Measurements from ENCODE around the gene RPGRIP1L. TPM values are rescaled to one million over a fixed set of nuclear protein-coding genes. Genes with fewer than 3 reads are reported as not detected.

Gene RPGRIP1L
- total and polyA plus RNA-seq, 2 donors (not counting 1 experiment from before 2014, with no cell fraction given): 1.0 to 7.1 TPM

DNA sequence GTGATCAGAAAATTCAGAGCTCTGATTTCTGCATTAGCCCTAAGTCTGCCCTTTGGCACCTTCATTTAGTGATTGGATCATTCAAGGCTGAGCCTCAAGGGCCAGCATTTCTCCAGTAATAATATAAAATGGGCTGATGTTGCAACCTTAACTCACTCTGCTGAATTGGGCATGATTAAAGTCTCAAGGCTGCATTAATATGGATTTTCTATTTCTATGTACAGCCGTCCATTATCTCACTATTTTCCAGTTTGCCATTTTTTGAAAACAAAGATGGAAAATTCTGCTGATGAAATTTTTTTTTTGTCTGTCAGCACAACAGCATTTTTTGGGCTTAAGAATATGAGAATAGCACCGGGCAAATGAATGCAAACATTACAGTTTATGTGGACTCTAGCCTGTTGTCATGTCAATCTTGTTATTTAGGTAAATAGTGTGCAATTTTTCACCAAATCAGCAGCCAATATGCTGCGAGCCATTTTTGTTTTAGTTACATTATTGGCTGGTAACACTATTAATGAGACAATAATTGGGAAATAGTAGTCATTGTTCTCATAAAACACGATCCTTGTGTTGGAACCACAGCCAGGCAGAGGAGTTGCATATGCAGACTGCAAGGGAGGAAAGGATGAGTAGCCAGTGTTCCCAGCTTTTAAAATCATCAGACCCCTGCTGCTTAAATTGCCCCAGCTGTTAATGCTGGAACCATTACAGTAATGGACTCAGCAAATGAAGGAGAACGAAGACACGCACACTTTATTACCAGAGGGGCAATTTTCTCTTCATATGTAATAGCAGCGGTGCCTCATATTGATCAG lies 10.8 kb upstream of the RPGRIP1L start:
- intact Hi-C loops (cut with micrococcal nuclease): no loop called here
- WGBS (ENCODE audit: insufficient coverage): 95% methylated on average over 4 of the region's 7 CpGs
- H3K27ac ChIP-seq (ENCODE audit: low read length in 2 of 2): no peak overlapping the region

More for the DNA sequence above, 10.8 kb upstream of the RPGRIP1L start:
- Mint-ChIP-seq H3K4me3 (no peak overlapping the region), H3K4me1 (peaks cover 8% of the 10 kb centered on the region), H3K27ac (no peak overlapping the region), H3K27me3 (no peaks in the 10 kb centered on the region), H3K9me3 (ENCODE audit: insufficient read depth) (no peaks in the 10 kb centered on the region)
- H3K9me3 ChIP-seq (ENCODE audit: control extremely low read depth in 1 of 3, control insufficient read depth in 2 of 3, insufficient read depth in 1 of 3, low read length in 2 of 3): no peaks in the 10 kb centered on the region
- peaks cover 57% of the 10 kb centered on the region for H3K79me2 ChIP-seq (ENCODE audit: control insufficient read depth, insufficient read depth, low read length)
- ATAC-seq (ENCODE audit: low read depth) (no peak), DNase-seq (no peak)
- POLR2A ChIA-PET: no interaction called here
- H3K27me3 ChIP-seq (replicated peaks in 1 of 4; ENCODE audit: control extremely low read depth in 1 of 4, control insufficient read depth in 3 of 4, insufficient read depth in 4 of 4, low read length in 3 of 4): no peaks in the 10 kb centered on the region
- no peak overlapping the region for H3K4me2 ChIP-seq (replicated peaks; ENCODE audit: low read depth, low read length, poor library complexity, severe bottlenecking)
- no peak overlapping the region for H2AFZ ChIP-seq (ENCODE audit: insufficient read depth, low read depth, low read length, poor library complexity, severe bottlenecking)
- H3K9ac ChIP-seq (ENCODE audit: low read length): no peak overlapping the region
- no peaks in the 10 kb centered on the region for H3K4me1 ChIP-seq (ENCODE audit: control insufficient read depth in 2 of 2, insufficient read depth in 2 of 2, low read length in 2 of 2)
- no peak overlapping the region for H3K4me3 ChIP-seq (ENCODE audit: control extremely low read depth in 1 of 5, extremely low read depth in 1 of 5, insufficient read depth in 1 of 5, low read depth in 2 of 5, low read length in 4 of 5)
- H4K20me1 ChIP-seq (ENCODE audit: control insufficient read depth, insufficient read depth, low read length, poor library complexity, severe bottlenecking): peaks cover 12% of the 10 kb centered on the region
- H3K36me3 ChIP-seq (replicated peaks in 1 of 2; ENCODE audit: control extremely low read depth in 1 of 2, control insufficient read depth in 1 of 2, extremely low read depth in 1 of 2, insufficient read depth in 2 of 2, low read length in 1 of 2): no peaks in the 10 kb centered on the region
- no peak for TF ChIP-seq EZH2 (IDR thresholded peaks at IDR 0.05; ENCODE audit: borderline replicate concordance, insufficient read depth, low read depth, low read length, poor library complexity, severe bottlenecking)
- TF ChIP-seq, protein P1, sequence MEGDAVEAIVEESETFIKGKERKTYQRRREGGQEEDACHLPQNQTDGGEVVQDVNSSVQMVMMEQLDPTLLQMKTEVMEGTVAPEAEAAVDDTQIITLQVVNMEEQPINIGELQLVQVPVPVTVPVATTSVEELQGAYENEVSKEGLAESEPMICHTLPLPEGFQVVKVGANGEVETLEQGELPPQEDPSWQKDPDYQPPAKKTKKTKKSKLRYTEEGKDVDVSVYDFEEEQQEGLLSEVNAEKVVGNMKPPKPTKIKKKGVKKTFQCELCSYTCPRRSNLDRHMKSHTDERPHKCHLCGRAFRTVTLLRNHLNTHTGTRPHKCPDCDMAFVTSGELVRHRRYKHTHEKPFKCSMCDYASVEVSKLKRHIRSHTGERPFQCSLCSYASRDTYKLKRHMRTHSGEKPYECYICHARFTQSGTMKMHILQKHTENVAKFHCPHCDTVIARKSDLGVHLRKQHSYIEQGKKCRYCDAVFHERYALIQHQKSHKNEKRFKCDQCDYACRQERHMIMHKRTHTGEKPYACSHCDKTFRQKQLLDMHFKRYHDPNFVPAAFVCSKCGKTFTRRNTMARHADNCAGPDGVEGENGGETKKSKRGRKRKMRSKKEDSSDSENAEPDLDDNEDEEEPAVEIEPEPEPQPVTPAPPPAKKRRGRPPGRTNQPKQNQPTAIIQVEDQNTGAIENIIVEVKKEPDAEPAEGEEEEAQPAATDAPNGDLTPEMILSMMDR (IDR thresholded peaks at IDR 0.05): no peak
- CTCF ChIA-PET: interaction anchor here (1.0 kb wide), 1 partner anchor 29 kb away, joined by 3 read pairs; no protein-coding TSS in a partner anchor
